Heart left ventricle (tissue), 16 donors: ENCODE measurements around the gene RASL11B. TPM values are rescaled to one million over a fixed set of nuclear protein-coding genes. Genes with fewer than 3 reads are reported as not detected.

Experiments
- ATAC-seq, 4 donors: fragments of 200-7000 bp; cut with Tn5 transposase; one replicate each; pipeline ENCODE4 v1.9.1; 2020 to 2022; ENCODE audit warnings: moderate library complexity in 4 of 4, mild to moderate bottlenecking in 3 of 4, moderate number of reproducible peaks in 1 of 4
- DNase-seq, 5 donors: peaks; one replicate each; pipeline ENCODE4 v3.0.0-alpha.2; 2020
- H3K27ac ChIP-seq, 12 donors: fragments of 200-600 bp; sonication (generic) in 4 of 12; one replicate each; pipeline versions ENCODE4 v1.5.0 to v1.8.0; 2016 to 2022; ENCODE audit warnings: mild to moderate bottlenecking in 2 of 12
- H3K27me3 ChIP-seq, 9 donors: fragments of 200-600 bp; sonication (generic) in 2 of 9; one replicate each; pipeline versions ENCODE4 v1.5.1 to v1.8.0; 2016 to 2022; ENCODE audit warnings: mild to moderate bottlenecking in 3 of 9
- H3K36me3 ChIP-seq, 9 donors: fragments of 200-600 bp; sonication (generic) in 2 of 9; one replicate each; pipeline versions ENCODE4 v1.5.0 to v1.8.0; 2018 to 2022; ENCODE audit warnings: mild to moderate bottlenecking in 2 of 9
- H3K4me1 ChIP-seq, 12 donors: fragments of 200-600 bp; sonication (generic) in 4 of 12; one replicate each; pipeline versions ENCODE4 v1.5.0 to v1.8.0; 2016 to 2022; ENCODE audit warnings: mild to moderate bottlenecking in 3 of 12
- H3K4me3 ChIP-seq, 12 donors: fragments of 200-600 bp; sonication (generic) in 4 of 12; one replicate each; pipeline versions ENCODE4 v1.5.0 to v1.8.0; 2017 to 2022; ENCODE audit warnings: mild to moderate bottlenecking in 9 of 12, moderate library complexity in 4 of 12
- H3K9me3 ChIP-seq, 12 donors: fragments of 200-600 bp; sonication (generic) in 4 of 12; one replicate each; pipeline versions ENCODE4 v1.5.0 to v1.8.0; 2016 to 2022; ENCODE audit warnings: mild to moderate bottlenecking in 1 of 12
- POLR2A ChIP-seq, 2 donors: fragments of 450-650 bp; IDR thresholded peaks; one replicate each; pipeline ENCODE4 v1.6.1; 2017; ENCODE audit warnings: antibody characterized with exemption in 2 of 2, mild to moderate bottlenecking in 2 of 2, moderate library complexity in 2 of 2
- WGBS, 4 donors: extraction: QIAGEN DNeasy Blood & Tissue Kit in 2 of 4; methylation state at CpG; one replicate each; pipeline versions ENCODE4 v1.1.5 to v1.1.7; 2013 to 2018; 5-methylcytosine and 5-hydroxymethylcytosine counted together
- intact Hi-C, 10 donors: fragments of 100-400 bp; cut with DNase I; formaldehyde crosslinking; loops; one replicate each; pipeline versions ENCODE4 v1.11.1 to v1.14.2; 2022
- polyA plus RNA-seq, 2 donors: library from polyadenylated mRNA; stranded (reverse); fragments of 200-250 nt; gene quantifications; one replicate each; pipeline ENCODE4 v1.2.3, GENCODE V29; 2013
- total RNA-seq, 9 donors: library from RNA; depleted of rRNA in 2 of 9; stranded (reverse); fragments of >200 nt in 2 of 9; fragmentation: NEBNext Ultra II Directional in 3 of 9; extraction: Animal tissue kit (Norgen Biotek cat#: 25700) in 3 of 9; gene quantifications; one replicate each; pipeline versions ENCODE4 v1.1.0 to v1.2.4, GENCODE V29; 2016 to 2023
- TF ChIP-seq, protein P1 (sequence below), 12 donors: fragments of 200-600 bp; sonication (generic) in 4 of 12; IDR thresholded peaks; one replicate each; pipeline versions ENCODE4 v1.5.0 to v1.8.0; 2018 to 2022; ENCODE audit warnings: antibody characterized with exemption in 12 of 12, mild to moderate bottlenecking in 5 of 12
- donor health status: ischemic (EF 13 %, LVEDD 7.1; RV severe dilation, severe dysfunction).
- donor health status: healthy with polysubstance abuse.
- donor health status: DM: no; HTN: yes; CAD: no.
- donor health status: DM: no; HTN: no; CAD: no.
- donor health status: ischemic (EF 25% LVEDD 6.9; RV normal size, moderate dysfunction).
- donor health status: ischemic (EF 25% LVEDD 5.7; RV mildly dilated, moderate dysfunction).
- donor health status: healthy.
- donor health status: DM: yes; HTN: yes; CAD: no.
- donor health status: ischemic (EF 35%, LVEDD 5.7; RV mildly dilated, moderate dysfunction).
- donor health status: nonischemic (EF 11% LVEDD 7.7; RV severe dilation, severe dysfunction).
- donor health status: DM: yes; HTN: yes; CAD: no.
- donor health status: PGD.
- donor health status: ischemic (EF 29% LVEDD 5.4; RV normal size, mild dysfunction).
- donor health status: nonischemic (EF 23%, LVEDD 6.1; RV moderate dilation, normal function).

Gene RASL11B
- total and polyA plus RNA-seq, 11 donors = 2.7 to 16.1 (median 5.5) TPM

DNA sequence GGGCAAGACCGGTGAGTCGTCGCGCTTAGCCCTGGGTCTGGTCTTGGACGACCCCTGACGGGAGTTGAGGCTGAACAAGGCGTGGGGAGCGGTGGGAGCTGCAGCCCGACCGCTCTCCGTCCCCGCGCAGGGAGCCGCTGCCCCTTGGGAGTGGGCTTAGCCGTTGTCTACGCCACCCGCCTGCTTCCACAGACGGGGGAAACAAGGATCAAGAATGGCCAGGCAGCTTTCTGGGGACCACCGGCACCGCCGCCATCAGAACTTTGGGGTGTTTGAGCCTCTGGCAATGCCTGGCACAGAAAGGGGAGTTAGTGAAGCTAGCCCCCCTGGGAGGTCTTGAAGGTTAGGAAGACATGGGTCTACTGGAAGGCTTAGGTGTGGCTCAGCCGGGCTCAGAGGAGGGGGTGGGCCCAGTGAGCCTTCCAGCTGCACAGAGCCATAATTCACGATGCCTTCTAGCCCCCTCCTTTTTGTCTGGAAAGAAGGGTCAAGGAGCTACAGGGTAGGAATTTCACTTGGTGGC, 583 bp downstream of the RASL11B start:
- DNase-seq (peak in 1 of 5 donors; percentile 14), ATAC-seq (peak in 2 of 4 donors; percentile 7 to 9)
- peaks cover 0 to 54% (median 28%) of the 10 kb centered on the region in 12 donors for H3K4me1 ChIP-seq
- no peak for TF ChIP-seq POLR2A (IDR thresholded peaks at IDR 0.05)
- TF ChIP-seq, protein P1, sequence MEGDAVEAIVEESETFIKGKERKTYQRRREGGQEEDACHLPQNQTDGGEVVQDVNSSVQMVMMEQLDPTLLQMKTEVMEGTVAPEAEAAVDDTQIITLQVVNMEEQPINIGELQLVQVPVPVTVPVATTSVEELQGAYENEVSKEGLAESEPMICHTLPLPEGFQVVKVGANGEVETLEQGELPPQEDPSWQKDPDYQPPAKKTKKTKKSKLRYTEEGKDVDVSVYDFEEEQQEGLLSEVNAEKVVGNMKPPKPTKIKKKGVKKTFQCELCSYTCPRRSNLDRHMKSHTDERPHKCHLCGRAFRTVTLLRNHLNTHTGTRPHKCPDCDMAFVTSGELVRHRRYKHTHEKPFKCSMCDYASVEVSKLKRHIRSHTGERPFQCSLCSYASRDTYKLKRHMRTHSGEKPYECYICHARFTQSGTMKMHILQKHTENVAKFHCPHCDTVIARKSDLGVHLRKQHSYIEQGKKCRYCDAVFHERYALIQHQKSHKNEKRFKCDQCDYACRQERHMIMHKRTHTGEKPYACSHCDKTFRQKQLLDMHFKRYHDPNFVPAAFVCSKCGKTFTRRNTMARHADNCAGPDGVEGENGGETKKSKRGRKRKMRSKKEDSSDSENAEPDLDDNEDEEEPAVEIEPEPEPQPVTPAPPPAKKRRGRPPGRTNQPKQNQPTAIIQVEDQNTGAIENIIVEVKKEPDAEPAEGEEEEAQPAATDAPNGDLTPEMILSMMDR (IDR thresholded peaks at IDR 0.05) = no peak
- 4 to 9% (median 8%) methylated on average over 13 to 23 of the region's 23 CpGs for WGBS, 4 donors
- peaks cover 0 to 23% (median 4%) of the 10 kb centered on the region in 9 donors for H3K36me3 ChIP-seq
- peaks cover 0 to 15% (median 0%) of the 10 kb centered on the region in 9 donors for H3K27me3 ChIP-seq
- intact Hi-C loops = loop anchor here in 9 of 10 donors (2.0 to 10.0 kb wide), 12 partner anchors 92 to 488 kb away; no protein-coding TSS in a partner anchor
- peak overlapping the region; percentile 17 to 90 (median 74) for H3K27ac ChIP-seq
- H3K4me3 ChIP-seq = peak overlapping the region; percentile 64 to 91 (median 74)
- peaks cover 0 to 9% (median 3%) of the 10 kb centered on the region in 12 donors for H3K9me3 ChIP-seq

DNA sequence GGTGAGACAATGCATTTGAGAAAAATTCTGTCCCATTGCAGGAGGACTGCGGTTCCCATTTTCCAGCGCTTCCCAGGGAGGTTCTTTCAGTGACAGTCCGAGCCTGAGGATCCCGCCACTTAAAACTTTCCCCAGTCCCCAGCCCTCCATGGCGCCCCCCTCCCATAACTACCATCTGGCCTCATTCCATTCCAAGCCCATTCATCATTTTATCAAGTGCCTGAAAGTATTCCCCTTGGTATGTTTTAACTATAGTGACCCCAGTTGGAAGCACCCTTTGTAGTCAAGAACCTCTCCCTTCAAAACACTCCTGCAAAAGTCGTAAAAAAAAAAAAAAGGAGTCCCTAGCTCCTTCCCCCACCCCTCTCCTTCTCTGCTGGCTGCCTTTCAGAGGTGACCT, 1.2 kb downstream of the RASL11B start:
- Histone ChIP-seq H3K27me3 (peaks cover 0 to 15% (median 0%) of the 10 kb centered on the region in 9 donors), H3K27ac (peak overlapping the region in 7 of 12 donors; percentile 1 to 90 (median 79)), H3K4me3 (peak overlapping the region in 11 of 12 donors; percentile 64 to 91 (median 75)), H3K4me1 (peaks cover 0 to 60% (median 31%) of the 10 kb centered on the region in 12 donors), H3K9me3 (peaks cover 0 to 3% (median 0%) of the 10 kb centered on the region in 12 donors), H3K36me3 (peaks cover 0 to 23% (median 4%) of the 10 kb centered on the region in 9 donors)
- ATAC-seq (no peak), DNase-seq (no peak)
- no peak for TF ChIP-seq POLR2A (IDR thresholded peaks at IDR 0.05)
- TF ChIP-seq, protein P1 (IDR thresholded peaks at IDR 0.05) = no peak
- intact Hi-C loops = loop anchor here in 9 of 10 donors (2.0 to 10.0 kb wide), 12 partner anchors 91 to 489 kb away; no protein-coding TSS in a partner anchor
- WGBS, 4 donors = 49 to 64% (median 57%) methylated on average over 6 of the region's 6 CpGs

DNA sequence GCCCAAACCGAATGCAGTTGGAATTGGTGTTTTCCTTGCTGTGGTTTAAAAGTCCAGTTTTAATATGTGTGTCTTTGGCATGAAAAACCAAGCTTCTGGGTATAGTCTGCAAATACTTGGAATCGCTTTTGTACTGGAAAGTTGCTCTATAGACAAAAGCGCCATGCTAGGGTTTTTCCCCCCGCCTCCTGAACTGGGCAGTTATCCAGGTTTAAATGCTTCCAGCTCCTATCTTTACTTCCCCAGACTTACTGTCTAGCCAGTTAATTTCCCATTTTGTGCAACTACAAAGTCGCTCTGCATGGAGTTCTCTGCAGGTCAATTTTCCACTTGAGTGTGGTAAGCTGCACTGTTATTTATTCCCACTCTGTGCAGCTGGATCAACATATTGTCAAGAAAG, 2.7 kb downstream of the RASL11B start:
- peaks cover 0 to 23% (median 4%) of the 10 kb centered on the region in 9 donors for H3K36me3 ChIP-seq
- no peak for TF ChIP-seq POLR2A (IDR thresholded peaks at IDR 0.05)
- TF ChIP-seq, protein P1 (IDR thresholded peaks at IDR 0.05) = no peak
- intact Hi-C loops = loop anchor here (2.0 to 10.0 kb wide), 16 partner anchors 26 to 490 kb away; partner anchors contain the start of gene USP46 (in 1 of the 10)
- H3K27me3 ChIP-seq = peaks cover 0 to 15% (median 0%) of the 10 kb centered on the region in 9 donors
- DNase-seq (peak in 1 of 5 donors; percentile 38), ATAC-seq (no peak)
- WGBS, 4 donors = 22 to 29% (median 25%) methylated on average over 5 of the region's 5 CpGs
- peak overlapping the region in 7 of 12 donors; percentile 13 to 90 (median 68) for H3K27ac ChIP-seq
- peak overlapping the region in 6 of 12 donors; percentile 64 to 91 (median 78) for H3K4me3 ChIP-seq
- no peaks in the 10 kb centered on the region for H3K9me3 ChIP-seq
- H3K4me1 ChIP-seq = peaks cover 0 to 75% (median 44%) of the 10 kb centered on the region in 12 donors

DNA sequence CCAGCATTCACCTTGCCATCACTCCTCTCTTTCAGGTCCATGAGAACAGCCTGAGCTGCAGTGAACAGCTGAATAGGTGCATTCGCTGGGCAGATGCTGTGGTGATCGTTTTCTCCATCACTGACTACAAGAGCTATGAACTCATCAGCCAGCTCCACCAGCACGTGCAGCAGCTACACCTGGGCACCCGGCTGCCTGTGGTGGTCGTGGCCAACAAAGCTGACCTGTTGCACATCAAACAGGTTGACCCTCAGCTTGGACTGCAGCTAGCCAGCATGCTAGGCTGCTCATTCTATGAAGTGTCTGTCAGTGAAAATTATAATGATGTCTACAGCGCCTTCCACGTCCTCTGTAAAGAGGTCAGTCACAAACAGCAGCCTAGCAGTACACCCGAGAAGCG, 3.2 kb downstream of the RASL11B start:
- no peak for ATAC-seq
- peaks cover 0 to 23% (median 4%) of the 10 kb centered on the region in 9 donors for H3K36me3 ChIP-seq
- 73 to 81% (median 77%) methylated on average over 9 of the region's 9 CpGs for whole genome bisulfite sequencing, 4 donors
- H3K4me3 ChIP-seq = peak overlapping the region in 6 of 12 donors; percentile 64 to 91 (median 78)
- TF ChIP-seq, protein P1 (IDR thresholded peaks at IDR 0.05) = no peak
- peaks cover 0 to 80% (median 48%) of the 10 kb centered on the region in 12 donors for H3K4me1 ChIP-seq
- H3K9me3 ChIP-seq = no peaks in the 10 kb centered on the region
- H3K27ac ChIP-seq = peak overlapping the region in 9 of 12 donors; percentile 1 to 90 (median 26)
- intact Hi-C loops = loop anchor here (2.0 to 10.0 kb wide), 13 partner anchors 26 to 490 kb away; partner anchors contain the start of gene USP46 (in 1 of the 10)
- H3K27me3 ChIP-seq = peaks cover 0 to 15% (median 0%) of the 10 kb centered on the region in 9 donors
- DNase-seq = no peak
